LHCN-M2 (cell line): ENCODE measurements around the gene BMERB1. TPM values are rescaled to one million over a fixed set of nuclear protein-coding genes. Genes with fewer than 3 reads are reported as not detected.
"Not testable (repeated sequence)": the region's sequence is repeated elsewhere in the genome, so short reads cannot be mapped to it uniquely, and the experiment has no call there.

Experiments
- DNase-seq: peaks from one replicate; pipeline ENCODE4 v3.0.0-alpha.2; 2012; ENCODE audit warnings: low read depth
- total RNA-seq: library from RNA; depleted of rRNA; stranded (reverse); fragments of >200 nt; gene quantifications from 2 replicates; pipeline ENCODE4 v1.2.3, GENCODE V29; 2014

BMERB1 gene
- total RNA-seq, 1 experiment from 2014 or later, result 36.1 TPM

- DNase-seq, result no peak
Measured at GRCh38 chr16:15523092-15523541, 88.7 kb downstream of the BMERB1 start.

- DNase-seq, result no peak
Measured at GRCh38 chr16:15523939-15524338, 89.6 kb downstream of the BMERB1 start.

DNA sequence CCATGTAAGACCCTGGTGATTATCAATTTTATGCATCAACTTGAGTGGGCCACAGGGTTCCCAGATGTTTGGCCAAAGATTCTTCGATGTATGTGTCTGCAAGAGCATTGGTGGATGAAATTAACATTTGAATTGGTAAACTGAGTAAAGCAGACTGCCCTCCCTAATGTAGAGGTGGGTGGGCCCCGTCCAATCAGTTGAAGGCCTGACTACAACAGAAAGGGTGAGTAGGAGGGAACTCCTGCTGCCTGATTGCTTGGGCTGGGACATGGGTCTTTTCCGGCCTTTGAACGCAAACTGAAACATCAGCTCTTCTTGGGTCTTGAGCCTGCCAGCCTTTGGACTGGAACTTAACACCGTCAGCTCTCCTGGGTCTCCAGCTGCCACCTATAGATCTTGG lies 90.6 kb downstream of the BMERB1 start:
- no peak for DNase-seq

- DNase-seq, result no peak
Measured at GRCh38 chr16:15526097-15526496, 91.7 kb downstream of the BMERB1 start.

- no peak for DNase-seq
Measured at GRCh38 chr16:15526731-15527130, 92.3 kb downstream of the BMERB1 start.

DNA sequence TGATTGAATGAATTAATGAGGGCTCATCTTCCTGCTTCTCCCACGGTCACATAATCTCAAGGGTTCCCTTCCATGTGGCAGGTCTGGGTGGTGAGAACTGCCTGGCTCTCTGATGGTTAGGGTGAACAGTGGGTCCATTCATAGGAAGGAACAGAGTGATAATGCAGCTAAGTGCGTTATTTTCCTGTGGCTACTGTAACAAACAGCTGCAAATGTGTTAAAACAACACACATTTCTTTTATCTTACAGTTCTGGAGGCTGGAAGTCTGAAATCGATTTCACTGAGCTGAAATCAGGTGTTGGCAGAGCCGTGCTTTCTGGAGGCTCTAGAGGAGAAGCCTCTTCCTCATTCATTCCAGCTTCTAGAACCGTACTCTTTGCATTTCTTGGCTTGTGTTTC lies 95.3 kb downstream of the BMERB1 start:
- no peak for DNase-seq

DNA sequence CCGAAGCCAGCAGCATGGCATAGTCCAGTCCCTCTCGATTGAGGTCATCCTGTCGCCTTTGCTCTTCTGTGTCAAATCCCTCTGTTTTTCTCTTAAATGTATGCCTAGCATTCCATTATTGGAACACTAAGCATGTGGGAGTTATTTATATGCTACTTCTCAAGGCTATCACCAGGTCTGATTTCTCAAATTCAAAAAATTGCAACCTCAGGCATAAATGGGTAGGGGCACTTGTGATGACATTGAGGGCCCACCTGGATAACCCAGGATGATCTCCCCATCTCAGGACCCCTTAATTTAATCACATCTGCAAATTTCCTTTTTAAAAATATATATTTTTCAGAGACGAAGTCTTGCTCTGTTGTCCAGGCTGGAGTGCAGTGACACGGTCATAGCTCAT lies 95.7 kb downstream of the BMERB1 start:
- DNase-seq, result no peak

DNA sequence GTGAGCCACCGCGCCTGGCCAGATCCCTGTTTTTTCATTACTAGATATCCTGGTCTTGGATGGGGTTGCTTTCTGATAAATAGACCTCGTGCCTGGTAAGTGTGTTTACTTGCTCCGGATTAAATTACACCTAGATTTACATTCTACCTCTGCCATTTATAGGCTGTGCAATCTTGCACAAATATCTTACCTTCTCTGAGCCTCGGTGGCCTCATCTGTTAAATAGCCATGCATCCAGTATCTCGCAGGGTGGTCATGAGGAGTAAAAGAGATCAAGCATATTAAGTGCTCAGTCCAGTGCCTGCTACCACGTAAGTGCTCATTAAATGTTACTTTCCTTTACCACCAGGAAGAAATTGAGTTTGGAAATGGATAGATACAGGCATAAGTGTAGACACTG lies 98.4 kb downstream of the BMERB1 start:
- DNase-seq, result no peak

GRCh38 chr16:15533386-15533785 lies 99.0 kb downstream of the BMERB1 start:
- DNase-seq, result no peak

GRCh38 chr16:15535772-15536171 lies 101.4 kb downstream of the BMERB1 start:
- no peak for DNase-seq

GRCh38 chr16:15536843-15537242 lies 102.5 kb downstream of the BMERB1 start:
- peak; percentile 20 for DNase-seq

DNA sequence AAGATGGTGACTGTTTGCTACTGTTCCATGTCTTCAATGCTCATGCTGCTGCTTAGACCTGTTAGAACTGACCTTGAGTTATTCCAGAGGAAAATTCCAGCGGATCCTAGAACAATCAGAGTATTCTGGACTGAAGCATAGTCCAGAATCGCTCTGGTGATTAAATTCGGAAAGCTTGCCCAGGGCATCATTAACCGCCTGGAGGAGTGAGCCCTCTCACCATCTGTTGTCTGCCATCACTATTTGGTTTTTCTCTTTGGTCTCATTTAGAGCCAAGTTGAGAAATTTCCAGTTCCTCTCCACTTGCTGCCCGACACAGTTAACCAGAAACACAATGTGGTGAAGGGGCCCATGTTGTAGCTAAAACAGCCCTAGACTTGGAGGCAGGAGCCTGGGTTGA lies 104.1 kb downstream of the BMERB1 start:
- DNase-seq, result no peak

GRCh38 chr16:15539197-15539596 lies 104.8 kb downstream of the BMERB1 start:
- no peak for DNase-seq

GRCh38 chr16:15542261-15542660 lies 107.9 kb downstream of the BMERB1 start:
- DNase-seq, result no peak

DNA sequence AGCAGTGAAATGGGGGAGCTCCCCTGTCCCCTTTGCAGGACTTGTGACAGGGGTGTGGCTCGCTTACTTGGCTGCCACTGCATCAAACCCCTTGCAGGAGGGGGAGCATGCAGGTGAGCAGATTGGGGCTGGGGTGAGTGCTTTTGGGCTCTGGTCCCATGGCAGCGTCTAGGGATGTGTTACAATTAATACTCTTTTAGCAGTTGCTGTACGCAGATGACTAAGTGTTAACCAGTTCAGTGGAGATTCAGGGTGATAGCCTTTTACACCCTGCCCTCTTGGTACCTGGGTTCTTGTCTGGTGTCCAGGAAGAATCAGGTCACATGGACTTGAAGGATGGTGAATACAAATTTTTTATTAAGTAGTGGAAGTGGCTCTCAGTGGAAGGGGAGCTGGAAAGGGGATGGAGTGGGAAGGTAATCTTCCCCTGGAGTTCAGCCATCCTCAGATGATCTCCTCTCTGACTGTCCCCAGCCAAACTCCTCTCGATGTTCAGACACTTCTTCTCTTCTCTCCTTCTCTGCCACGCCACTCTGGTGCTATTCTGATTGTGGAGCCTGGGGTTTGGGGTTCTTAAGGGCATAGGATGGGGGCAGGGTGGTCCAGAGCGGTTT lies 108.5 kb downstream of the BMERB1 start:
- no peak for DNase-seq

- DNase-seq, result no peak
Measured at GRCh38 chr16:15544405-15544804, 110.0 kb downstream of the BMERB1 start.

DNA sequence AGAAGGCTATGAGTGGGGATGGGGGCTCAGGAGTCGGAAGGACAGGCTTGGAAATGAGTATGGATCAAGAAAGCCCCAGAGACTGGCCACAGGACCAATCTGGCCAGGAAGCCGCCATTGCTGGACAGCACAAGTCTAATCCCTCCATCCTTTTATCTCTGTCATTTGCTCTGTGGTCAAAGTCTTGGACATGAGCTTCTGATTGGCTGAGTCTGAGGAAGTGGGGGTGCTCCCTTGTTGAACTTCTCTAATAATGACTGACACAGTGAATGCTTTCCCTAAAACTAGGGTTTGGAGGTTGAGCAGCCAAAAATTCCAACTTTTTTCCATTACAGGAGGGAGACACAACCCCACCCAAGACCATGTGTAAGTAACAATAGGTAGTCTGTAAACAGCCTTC lies 111.2 kb downstream of the BMERB1 start:
- no peak for DNase-seq

GRCh38 chr16:15547072-15547767 lies 112.8 kb downstream of the BMERB1 start:
- DNase-seq, result not testable (repeated sequence)

GRCh38 chr16:15547768-15548096 lies 113.3 kb downstream of the BMERB1 start:
- no peak for DNase-seq

DNA sequence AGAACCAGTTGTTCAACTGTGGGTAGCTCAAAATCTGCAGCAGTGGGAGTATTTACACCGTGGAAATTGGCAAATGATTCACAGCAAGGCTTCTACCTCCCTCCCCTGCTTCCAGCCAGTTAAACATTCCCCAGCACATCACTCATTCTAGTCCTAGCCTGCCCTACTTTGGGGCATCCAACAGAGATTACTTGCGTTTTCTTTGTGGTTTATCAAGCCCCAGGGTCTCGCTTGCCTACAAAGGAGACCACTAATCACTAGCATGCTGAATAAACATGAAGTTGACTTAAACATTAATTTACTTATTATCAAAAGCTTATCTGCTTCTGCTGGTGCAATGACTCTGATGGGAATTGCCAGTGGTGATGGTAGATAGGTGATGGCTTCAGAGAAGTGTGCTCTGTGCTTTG lies 114.1 kb downstream of the BMERB1 start:
- DNase-seq, result no peak

- DNase-seq, result no peak
Measured at GRCh38 chr16:15552507-15552906, 118.1 kb downstream of the BMERB1 start.

DNA sequence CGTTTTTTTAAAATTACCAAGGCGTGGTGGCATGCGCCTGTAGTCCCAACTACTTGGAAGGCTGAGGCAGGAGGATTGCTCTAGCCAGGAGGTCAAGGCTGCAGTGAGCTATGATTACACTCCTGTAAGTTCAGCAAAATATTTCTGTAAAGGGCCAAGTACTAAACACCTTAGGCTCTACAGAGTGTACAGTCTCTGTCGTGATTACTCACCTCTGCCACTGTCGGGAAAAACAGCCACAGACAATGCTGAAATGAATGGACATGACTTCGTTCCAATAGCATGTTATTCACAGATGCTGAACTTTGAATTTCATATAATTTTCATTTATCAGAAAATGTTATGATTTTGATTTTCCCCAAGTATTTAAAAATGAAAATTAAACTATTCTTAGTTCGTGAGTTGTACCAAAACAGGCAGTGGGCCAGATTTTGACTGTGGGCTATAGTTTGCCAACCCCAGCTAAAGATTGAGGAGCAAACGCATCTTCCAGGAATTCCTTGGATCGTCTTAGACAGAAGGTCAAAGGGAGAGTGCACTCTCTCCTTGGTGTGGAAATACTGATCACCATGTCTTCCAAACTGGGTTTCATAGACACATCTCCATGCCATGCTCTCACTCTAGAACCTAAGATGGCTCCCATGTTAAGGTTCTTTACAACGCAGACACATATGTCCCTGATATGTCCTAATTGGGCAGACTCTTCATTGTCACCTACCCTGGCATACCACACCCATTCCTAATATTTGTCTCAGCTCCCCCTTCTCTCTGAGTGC lies 119.1 kb downstream of the BMERB1 start:
- DNase-seq, result no peak

DNA sequence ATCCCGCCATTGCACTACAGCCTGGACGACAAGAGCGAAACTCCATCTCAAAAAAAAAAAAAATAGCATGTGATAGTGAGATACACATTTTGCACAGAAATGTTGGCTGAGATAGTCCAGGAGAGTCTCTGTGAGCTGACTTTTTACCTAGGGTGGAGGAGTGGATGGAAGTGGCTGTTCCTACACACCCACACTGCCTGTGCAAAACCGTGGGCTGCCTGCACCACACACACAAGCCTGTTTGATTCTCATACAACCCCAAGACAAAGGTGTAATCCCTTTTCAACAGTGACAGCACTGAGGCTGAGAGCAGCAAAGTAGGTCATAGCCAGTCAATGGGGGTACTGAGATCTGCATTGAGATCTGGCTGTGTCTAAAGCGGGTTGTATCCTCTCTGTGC lies 121.7 kb downstream of the BMERB1 start:
- no peak for DNase-seq
